ENCODE data around the gene GPATCH3. TPM values are rescaled to one million over a fixed set of nuclear protein-coding genes. Genes with fewer than 3 reads are reported as not detected.
"Not testable (repeated sequence)": the region's sequence is repeated elsewhere in the genome, so short reads cannot be mapped to it uniquely, and the experiment has no call there.

The GPATCH3 gene
- total RNA-seq, 1 donor from 2014 or later, result 23.5 TPM

GRCh38 chr1:26848499-26848898 lies 51.8 kb downstream of the GPATCH3 start:
- no peak for DNase-seq (ENCODE audit: low spot score in 2 of 2, unreplicated experiment in 2 of 2)
- Mint-ChIP-seq H3K9me3 (no peaks in the 10 kb centered on the region), H3K36me3 (peaks cover 42% of the 10 kb centered on the region), H3K4me1 (no peaks in the 10 kb centered on the region), H3K27ac (no peak overlapping the region), H3K27me3 (ENCODE audit: low read depth) (no peaks in the 10 kb centered on the region), H3K4me3 (no peak overlapping the region)
- no peak for TF ChIP-seq CTCF (IDR thresholded peaks at IDR 0.05; ENCODE audit: unreplicated experiment)

GRCh38 chr1:26847826-26848225 lies 52.4 kb downstream of the GPATCH3 start:
- H3K27me3 Mint-ChIP-seq (ENCODE audit: low read depth); DNase-seq (ENCODE audit: low spot score in 2 of 2, unreplicated experiment in 2 of 2); H3K4me1 Mint-ChIP-seq; H3K9me3 Mint-ChIP-seq; H3K4me3 Mint-ChIP-seq; H3K27ac Mint-ChIP-seq: not testable (repeated sequence)
- H3K36me3 Mint-ChIP-seq, result peaks cover 39% of the 10 kb centered on the region

- Mint-ChIP-seq H3K4me1 (no peaks in the 10 kb centered on the region), H3K9me3 (no peaks in the 10 kb centered on the region), H3K27ac (no peak overlapping the region), H3K4me3 (no peak overlapping the region), H3K27me3 (ENCODE audit: low read depth) (no peaks in the 10 kb centered on the region), H3K36me3 (peaks cover 23% of the 10 kb centered on the region)
- no peak for DNase-seq (ENCODE audit: low spot score in 2 of 2, unreplicated experiment in 2 of 2)
- TF ChIP-seq CTCF (IDR thresholded peaks at IDR 0.05; ENCODE audit: unreplicated experiment), result no peak
Observed at GRCh38 chr1:26844424-26845196, 55.7 kb downstream of the GPATCH3 start.

Other genes starting within 250 kb of the GPATCH3 start
- 144 to 160 TPM (median 149 TPM) in 3 replicates for gene ARID1A, start 204.5 kb downstream of the GPATCH3 start, total RNA-seq
- 10.7 to 14.0 TPM (median 13.1 TPM) in 3 replicates for gene PIGV, start 112.5 kb downstream of the GPATCH3 start, total RNA-seq
- gene ZDHHC18, start 73.8 kb downstream of the GPATCH3 start, total RNA-seq, result 25.8 to 28.8 TPM (median 28.4 TPM) in 3 replicates
- gene SFN, start 37.3 kb downstream of the GPATCH3 start, total RNA-seq, result 2.7 to 4.4 TPM (median 3.8 TPM) in 3 replicates
- 31.1 to 33.4 TPM (median 32.3 TPM) in 3 replicates for gene GPN2, start 10.2 kb downstream of the GPATCH3 start, total RNA-seq
- not detected in 3 replicates for gene NR0B2, start 13.5 kb upstream of the GPATCH3 start, total RNA-seq
- 50.8 to 55.3 TPM (median 54.4 TPM) in 3 replicates for gene NUDC, start 21.3 kb upstream of the GPATCH3 start, total RNA-seq
- 11.9 to 12.9 TPM (median 12.7 TPM) in 3 replicates for gene KDF1, start 60.0 kb upstream of the GPATCH3 start, total RNA-seq
- 27.9 to 29.3 TPM (median 28.7 TPM) in 3 replicates for gene TRNP1, start 93.2 kb upstream of the GPATCH3 start, total RNA-seq
- 3.3 to 4.3 TPM (median 3.4 TPM) in 3 replicates for gene TENT5B, start 112.4 kb upstream of the GPATCH3 start, total RNA-seq

Data from mesothelial cell of epicardium (in vitro differentiated cells).